CD14-positive monocyte (primary cell): Measurements from ENCODE around the gene CTTNBP2. TPM values are rescaled to one million over a fixed set of nuclear protein-coding genes. Genes with fewer than 3 reads are reported as not detected.

Experiments used
- DNase-seq, 3 donors: peaks; one replicate each; pipeline ENCODE4 v3.0.0-alpha.2; 2011 to 2022
- H2AFZ ChIP-seq: 2 replicates; pipeline ENCODE4 v1.6.0; 2012; ENCODE audit warnings: mild to moderate bottlenecking, low read depth, low read length, inconsistent platforms; ENCODE audit not compliant: insufficient read depth, poor library complexity, severe bottlenecking
- H3K27ac ChIP-seq, 2 donors: 1 replicate in 1 of 2; 2 replicates in 1 of 2; pipeline ENCODE4 v1.5.1; 2012 to 2013; ENCODE audit warnings: low read length in 2 of 2, control low read depth in 1 of 2, inconsistent platforms in 1 of 2, low read depth in 1 of 2, mild to moderate bottlenecking in 1 of 2
- H3K27me3 ChIP-seq, 2 donors: one replicate each; pipeline versions ENCODE4 v1.6.0 to v1.6.1; 2011 to 2013; ENCODE audit warnings: low read length in 2 of 2; ENCODE audit not compliant: control insufficient read depth in 2 of 2, insufficient read depth in 2 of 2
- H3K36me3 ChIP-seq, 2 donors: replicated peaks in 1 of 2; 1 replicate in 1 of 2; 2 replicates in 1 of 2; pipeline versions ENCODE4 v1.5.1 to v1.6.1; 2012 to 2013; ENCODE audit warnings: low read length in 2 of 2, control low read depth in 1 of 2, inconsistent platforms in 1 of 2, mild to moderate bottlenecking in 1 of 2; ENCODE audit not compliant: insufficient read depth in 2 of 2, control insufficient read depth in 1 of 2
- H3K4me1 ChIP-seq, 2 donors: 1 replicate in 1 of 2; 2 replicates in 1 of 2; pipeline versions ENCODE4 v1.5.1 to v1.6.1; 2012 to 2013; ENCODE audit warnings: low read length in 2 of 2, control low read depth in 1 of 2, inconsistent platforms in 1 of 2, mild to moderate bottlenecking in 1 of 2, moderate library complexity in 1 of 2; ENCODE audit not compliant: insufficient read depth in 2 of 2, control insufficient read depth in 1 of 2
- H3K4me2 ChIP-seq: replicated peaks from 2 replicates; pipeline ENCODE3; 2012; ENCODE audit warnings: low read length, moderate library complexity, mild to moderate bottlenecking; ENCODE audit not compliant: poor library complexity, severe bottlenecking; ENCODE audit errors: extremely low read depth
- H3K4me3 ChIP-seq, 3 experiments: fragments of 200-600 bp in 1 of 3; sonication (generic) in 1 of 3; replicated peaks in 1 of 3; 1 replicate in 2 of 3; 2 replicates in 1 of 3; pipeline ENCODE4 v1.5.1; 2011 to 2013; ENCODE audit warnings: low read length in 3 of 3, mild to moderate bottlenecking in 3 of 3, control low read depth in 2 of 3, low read depth in 2 of 3, inconsistent platforms in 1 of 3, moderate library complexity in 1 of 3
- H3K79me2 ChIP-seq: 2 replicates; pipeline ENCODE4 v1.6.0; 2012; ENCODE audit warnings: mild to moderate bottlenecking, control low read depth, inconsistent platforms, low read length, moderate library complexity; ENCODE audit not compliant: insufficient read depth
- H3K9ac ChIP-seq: 2 replicates; pipeline ENCODE4 v1.6.0; 2017; ENCODE audit warnings: low read length, mild to moderate bottlenecking; ENCODE audit not compliant: insufficient read depth, poor library complexity, severe bottlenecking
- H3K9me3 ChIP-seq, 2 donors: replicated peaks in 1 of 2; 1 replicate in 1 of 2; 2 replicates in 1 of 2; pipeline versions ENCODE4 v1.5.1 to v1.6.1; 2012 to 2013; ENCODE audit warnings: low read length in 2 of 2, control low read depth in 1 of 2; ENCODE audit not compliant: control insufficient read depth in 1 of 2, insufficient read depth in 1 of 2
- H4K20me1 ChIP-seq: 2 replicates; pipeline ENCODE4 v1.6.0; 2012; ENCODE audit warnings: mild to moderate bottlenecking, low read length, control low read depth, moderate library complexity; ENCODE audit not compliant: insufficient read depth
- H3K27ac Mint-ChIP-seq, 7 donors: one replicate each; pipeline ENCODE4 v1.8.0; 2020; ENCODE audit warnings: mild to moderate bottlenecking in 7 of 7, mixed read lengths in 7 of 7, moderate library complexity in 6 of 7, inconsistent platforms in 2 of 7
- H3K27me3 Mint-ChIP-seq, 3 donors: one replicate each; pipeline ENCODE4 v1.8.0; 2021 to 2022; ENCODE audit warnings: low read depth in 3 of 3, mild to moderate bottlenecking in 3 of 3, mixed read lengths in 3 of 3, moderate library complexity in 3 of 3, inconsistent platforms in 1 of 3
- H3K36me3 Mint-ChIP-seq, 2 donors: one replicate each; pipeline ENCODE4 v1.8.0; 2020; ENCODE audit warnings: mixed read lengths in 2 of 2, inconsistent platforms in 1 of 2, mild to moderate bottlenecking in 1 of 2
- H3K4me1 Mint-ChIP-seq: one replicate; pipeline ENCODE4 v1.8.0; 2020; ENCODE audit warnings: mild to moderate bottlenecking, mixed read lengths
- H3K4me3 Mint-ChIP-seq, 2 donors: one replicate each; pipeline ENCODE4 v1.8.0; 2020; ENCODE audit warnings: mild to moderate bottlenecking in 2 of 2, mixed read lengths in 2 of 2, moderate library complexity in 1 of 2
- H3K9me3 Mint-ChIP-seq, 7 donors: one replicate each; pipeline ENCODE4 v1.8.0; 2020 to 2022; ENCODE audit warnings: mixed read lengths in 7 of 7, mild to moderate bottlenecking in 6 of 7, moderate library complexity in 6 of 7, inconsistent platforms in 2 of 7
- CTCF ChIP-seq: fragments of 200-600 bp; IDR thresholded peaks from one replicate; pipeline ENCODE4 v1.8.0; 2022; ENCODE audit warnings: antibody characterized with exemption, mild to moderate bottlenecking
- WGBS: methylation state at CpG from one replicate; pipeline ENCODE4 v1.1.5; 2013; ENCODE audit warnings: missing lambda C conversion rate; ENCODE audit not compliant: insufficient coverage; 5-methylcytosine and 5-hydroxymethylcytosine counted together
- intact Hi-C, 2 donors: fragments of 100-400 bp; cut with micrococcal nuclease; formaldehyde crosslinking; loops; one replicate each; pipeline versions ENCODE4 v1.15.0 to v1.15.1; 2023
- polyA plus RNA-seq, 3 donors: library from polyadenylated mRNA; depleted of rRNA in 1 of 3; unstranded in 2 of 3; stranded (reverse) in 1 of 3; fragments of 300-500 nt in 2 of 3; fragments of >200 nt in 1 of 3; fragmentation: Illumina TruSeq in 2 of 3; gene quantifications; 1 replicate in 2 of 3; 2 replicates in 1 of 3; pipeline ENCODE4 v1.2.3, GENCODE V29; 2012 to 2021

The CTTNBP2 gene
- polyA plus RNA-seq, 3 donors: 0.38 to 1.4 TPM; not detected in 1

DNA sequence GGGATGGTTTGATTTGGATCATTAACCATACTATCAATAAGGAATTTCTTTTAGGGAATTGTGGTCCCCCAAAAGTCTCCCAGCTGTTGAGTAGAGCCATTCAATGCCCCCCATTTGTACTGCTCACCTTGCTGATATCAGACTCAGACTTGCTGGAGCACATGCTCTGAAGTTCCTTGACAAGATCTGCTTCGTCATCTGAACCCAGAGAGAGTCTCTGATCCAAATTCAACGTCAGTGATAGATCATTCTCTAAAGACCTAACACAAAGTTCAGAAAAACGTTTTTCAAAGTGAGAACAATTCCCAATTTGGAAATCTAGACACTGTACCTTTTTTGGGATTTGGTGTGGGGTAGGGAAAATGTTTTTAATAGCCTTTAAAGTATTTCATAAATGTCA lies 153.9 kb downstream of the CTTNBP2 start:
- H2AFZ ChIP-seq: no peak overlapping the region
- H3K4me3 Mint-ChIP-seq: no peak overlapping the region
- H4K20me1 ChIP-seq: no peaks in the 10 kb centered on the region
- peaks cover 0 to 3% (median 2%) of the 10 kb centered on the region in 3 donors for H3K27me3 Mint-ChIP-seq
- no peaks in the 10 kb centered on the region for H3K36me3 Mint-ChIP-seq
- no peaks in the 10 kb centered on the region for H3K4me1 Mint-ChIP-seq
- H3K4me1 ChIP-seq: no peaks in the 10 kb centered on the region
- H3K79me2 ChIP-seq: no peaks in the 10 kb centered on the region
- intact Hi-C loops: no loop called here
- no peak for TF ChIP-seq CTCF
- H3K4me2 ChIP-seq: no peak overlapping the region
- no peaks in the 10 kb centered on the region for H3K27me3 ChIP-seq
- no peak overlapping the region for H3K27ac Mint-ChIP-seq
- DNase-seq: no peak
- no peaks in the 10 kb centered on the region for H3K36me3 ChIP-seq
- no peak overlapping the region for H3K9ac ChIP-seq
- H3K27ac ChIP-seq: no peak overlapping the region
- H3K9me3 ChIP-seq: no peaks in the 10 kb centered on the region
- no peaks in the 10 kb centered on the region for H3K9me3 Mint-ChIP-seq
- no peak overlapping the region for H3K4me3 ChIP-seq
- WGBS: no CpG with 5 or more reads among the region's 3 CpGs

- no peak overlapping the region for H3K27ac ChIP-seq
- H4K20me1 ChIP-seq: no peaks in the 10 kb centered on the region
- 98% methylated on average over 4 of the region's 6 CpGs for WGBS
- peaks cover 0 to 3% (median 2%) of the 10 kb centered on the region in 3 donors for H3K27me3 Mint-ChIP-seq
- intact Hi-C loops: no loop called here
- no peaks in the 10 kb centered on the region for H3K4me1 Mint-ChIP-seq
- no peak for TF ChIP-seq CTCF
- H3K9me3 Mint-ChIP-seq: no peaks in the 10 kb centered on the region
- H3K36me3 Mint-ChIP-seq: no peaks in the 10 kb centered on the region
- no peaks in the 10 kb centered on the region for H3K4me1 ChIP-seq
- no peaks in the 10 kb centered on the region for H3K36me3 ChIP-seq
- no peak overlapping the region for H3K4me3 Mint-ChIP-seq
- H3K27ac Mint-ChIP-seq: no peak overlapping the region
- no peaks in the 10 kb centered on the region for H3K27me3 ChIP-seq
- no peaks in the 10 kb centered on the region for H3K79me2 ChIP-seq
- H3K4me2 ChIP-seq: no peak overlapping the region
- H2AFZ ChIP-seq: no peak overlapping the region
- no peak overlapping the region for H3K4me3 ChIP-seq
- no peaks in the 10 kb centered on the region for H3K9me3 ChIP-seq
- no peak for DNase-seq
- H3K9ac ChIP-seq: no peak overlapping the region
Measured at GRCh38 chr7:117718116-117718835, 155.0 kb downstream of the CTTNBP2 start.
